Measurements from ENCODE around the gene OLFML2A.

DNA sequence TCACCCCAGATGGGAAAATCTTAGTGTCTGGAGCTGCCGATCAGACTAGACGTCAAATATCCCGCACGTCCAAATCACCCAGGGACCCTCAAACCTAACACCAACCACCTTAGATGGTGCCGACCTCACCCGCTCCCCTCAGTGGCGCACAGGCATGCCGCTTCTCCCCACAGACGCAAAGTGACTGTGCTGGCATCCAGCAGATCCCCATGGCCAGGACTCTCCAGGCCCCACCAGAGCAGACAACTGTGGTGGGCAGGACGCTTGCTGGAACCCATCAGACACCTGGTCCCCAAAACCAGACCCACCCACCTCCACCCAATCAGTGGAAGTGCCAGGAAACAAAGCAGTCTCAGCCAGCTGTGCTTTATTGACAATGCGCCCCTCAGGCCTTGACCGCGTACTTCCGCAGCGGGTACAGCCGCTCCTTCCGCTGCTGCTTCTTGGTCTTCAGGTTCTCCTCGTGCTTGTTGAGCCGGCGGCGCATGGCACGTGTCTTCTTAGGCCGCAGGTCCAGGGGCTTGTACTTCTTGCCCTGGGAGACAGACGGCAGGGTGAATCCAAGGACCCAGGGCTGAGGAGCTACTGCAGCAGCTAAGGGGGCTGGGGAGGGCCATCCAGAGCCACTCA is 80.7 kb downstream of the OLFML2A start:
- TF ChIP-seq, protein P1, sequence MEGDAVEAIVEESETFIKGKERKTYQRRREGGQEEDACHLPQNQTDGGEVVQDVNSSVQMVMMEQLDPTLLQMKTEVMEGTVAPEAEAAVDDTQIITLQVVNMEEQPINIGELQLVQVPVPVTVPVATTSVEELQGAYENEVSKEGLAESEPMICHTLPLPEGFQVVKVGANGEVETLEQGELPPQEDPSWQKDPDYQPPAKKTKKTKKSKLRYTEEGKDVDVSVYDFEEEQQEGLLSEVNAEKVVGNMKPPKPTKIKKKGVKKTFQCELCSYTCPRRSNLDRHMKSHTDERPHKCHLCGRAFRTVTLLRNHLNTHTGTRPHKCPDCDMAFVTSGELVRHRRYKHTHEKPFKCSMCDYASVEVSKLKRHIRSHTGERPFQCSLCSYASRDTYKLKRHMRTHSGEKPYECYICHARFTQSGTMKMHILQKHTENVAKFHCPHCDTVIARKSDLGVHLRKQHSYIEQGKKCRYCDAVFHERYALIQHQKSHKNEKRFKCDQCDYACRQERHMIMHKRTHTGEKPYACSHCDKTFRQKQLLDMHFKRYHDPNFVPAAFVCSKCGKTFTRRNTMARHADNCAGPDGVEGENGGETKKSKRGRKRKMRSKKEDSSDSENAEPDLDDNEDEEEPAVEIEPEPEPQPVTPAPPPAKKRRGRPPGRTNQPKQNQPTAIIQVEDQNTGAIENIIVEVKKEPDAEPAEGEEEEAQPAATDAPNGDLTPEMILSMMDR (IDR thresholded peaks at IDR 0.05; ENCODE audit: poor library complexity), result no peak
- no peak for TF ChIP-seq EZH2 (IDR thresholded peaks at IDR 0.05; ENCODE audit: borderline replicate concordance)

Measured in hepatocyte (in vitro differentiated cells).